Thyroid gland (tissue), 4 donors: ENCODE data around the gene SMAD3.

Experiments
- CTCF ChIP-seq, 6 experiments: fragments of 200-600 bp in 3 of 6; fragments of 450-650 bp in 3 of 6; sonication (generic) in 3 of 6; IDR thresholded peaks; one replicate each; pipeline ENCODE4 v1.5.1; 2016 to 2019; ENCODE audit warnings: antibody characterized with exemption in 6 of 6, mild to moderate bottlenecking in 2 of 6, inconsistent platforms in 1 of 6, moderate library complexity in 1 of 6
- POLR2A ChIP-seq, 2 donors: fragments of 450-650 bp; IDR thresholded peaks; one replicate each; pipeline ENCODE4 v1.6.1; 2017; ENCODE audit warnings: antibody characterized with exemption in 2 of 2, mild to moderate bottlenecking in 2 of 2, moderate library complexity in 1 of 2

DNA sequence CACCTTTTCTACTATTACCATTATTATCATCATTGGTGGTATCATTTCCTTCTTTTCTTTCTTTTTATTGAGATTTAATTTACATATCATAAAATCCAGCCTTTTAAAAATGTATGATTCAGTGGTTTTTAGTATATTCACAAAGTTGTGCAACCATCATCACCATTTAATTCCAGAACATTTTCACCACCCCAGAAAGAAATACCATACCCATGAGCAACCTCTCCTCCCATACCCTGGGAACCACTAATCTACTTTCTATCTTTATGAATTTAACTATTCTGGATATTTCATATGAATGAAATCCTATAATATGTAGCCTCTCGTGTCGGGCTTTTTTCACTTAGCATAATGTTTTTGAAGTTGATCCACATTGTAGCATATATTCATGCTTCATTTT, 159.9 kb downstream of the SMAD3 start:
- TF ChIP-seq CTCF (IDR thresholded peaks at IDR 0.05) (no peak), POLR2A (IDR thresholded peaks at IDR 0.05) (no peak)
